PC-3 (cell line): ENCODE measurements around the gene ANKRD10. TPM values are rescaled to one million over a fixed set of nuclear protein-coding genes. Genes with fewer than 3 reads are reported as not detected.

Experiments used
- ATAC-seq: fragments of 200-7000 bp; cut with Tn5 transposase; 2 replicates; pipeline ENCODE4 v1.9.1; 2020; ENCODE audit warnings: mild to moderate bottlenecking, moderate library complexity
- BruUV-seq: library from RNA; stranded (reverse); fragments of 400-500 nt; replicated peaks from 2 replicates; lab custom pipeline; 2021; lab: Mats Ljungman, UMichigan
- CTCF ChIA-PET: fragments of 300-600 bp; sonication (Branson Sonifier 250); formaldehyde crosslinking; loops from one replicate; lab custom pipeline; 2022; ENCODE audit warnings: antibody characterized with exemption; lab: Charles Lee
- POLR2A ChIA-PET: fragments of 300-600 bp; sonication (Branson Sonifier 250); formaldehyde crosslinking; loops from one replicate; lab custom pipeline; 2022; ENCODE audit warnings: antibody characterized with exemption; ENCODE audit not compliant: unreplicated experiment; lab: Charles Lee
- DNase-seq: peaks from one replicate; pipeline ENCODE4 v3.0.0-alpha.2; 2015
- H2AFZ ChIP-seq: fragments of 300-600 bp; sonication (generic); 2 replicates; pipeline ENCODE4 v1.6.0; 2016; ENCODE audit warnings: antibody characterized with exemption, low read length
- H3F3A ChIP-seq: fragments of 300-600 bp; sonication (generic); one replicate; pipeline ENCODE4 v1.6.0; 2017; ENCODE audit warnings: antibody characterized with exemption, low read length, control low read depth, mild to moderate bottlenecking; ENCODE audit not compliant: unreplicated experiment
- H3K27ac ChIP-seq: fragments of 300-600 bp; sonication (generic); 2 replicates; pipeline ENCODE4 v1.5.1; 2016; ENCODE audit warnings: mild to moderate bottlenecking, low read length
- H3K27me3 ChIP-seq: fragments of 300-600 bp; sonication (generic); 2 replicates; pipeline ENCODE4 v1.6.1; 2016; ENCODE audit warnings: low read length, mixed read lengths
- H3K36me3 ChIP-seq: fragments of 300-600 bp; sonication (generic); 2 replicates; pipeline ENCODE4 v1.6.1; 2016; ENCODE audit warnings: low read depth, mixed run types, low read length, mixed read lengths
- H3K4me1 ChIP-seq: fragments of 300-600 bp; sonication (generic); 2 replicates; pipeline ENCODE4 v1.5.1; 2016; ENCODE audit warnings: low read length; ENCODE audit not compliant: insufficient read depth
- H3K4me2 ChIP-seq: fragments of 300-600 bp; sonication (generic); 2 replicates; pipeline ENCODE4 v1.6.0; 2016; ENCODE audit warnings: low read length
- H3K4me3 ChIP-seq: fragments of 300-600 bp; sonication (generic); 2 replicates; pipeline ENCODE4 v1.5.1; 2016; ENCODE audit warnings: mild to moderate bottlenecking, low read length, mixed read lengths
- H3K79me2 ChIP-seq: fragments of 300-600 bp; sonication (generic); 2 replicates; pipeline ENCODE4 v1.6.1; 2017; ENCODE audit warnings: low read length, mixed read lengths
- H3K9ac ChIP-seq: fragments of 300-600 bp; sonication (generic); 2 replicates; pipeline ENCODE4 v1.6.0; 2016; ENCODE audit warnings: mild to moderate bottlenecking, low read length
- H3K9me2 ChIP-seq: fragments of 300-600 bp; sonication (generic); replicated peaks from 2 replicates; pipeline ENCODE4 v1.6.1; 2016; ENCODE audit warnings: mixed run types, low read length, mixed read lengths
- H3K9me3 ChIP-seq: fragments of 300-600 bp; sonication (generic); 2 replicates; pipeline ENCODE4 v1.6.1; 2016; ENCODE audit warnings: low read length, mixed read lengths
- H4K20me1 ChIP-seq: fragments of 300-600 bp; sonication (generic); 2 replicates; pipeline ENCODE4 v1.6.1; 2016; ENCODE audit warnings: low read length, mixed read lengths
- CTCF ChIP-seq: fragments of 300-600 bp; sonication (generic); conservative IDR thresholded peaks from 2 replicates; pipeline ENCODE4 v1.5.1; 2017; ENCODE audit warnings: antibody characterized with exemption, low read depth, mild to moderate bottlenecking, low read length
- EZH2 ChIP-seq: fragments of 300-600 bp; sonication (generic); IDR thresholded peaks from one replicate; pipeline ENCODE4 v1.6.1; 2017; ENCODE audit warnings: antibody characterized with exemption, mild to moderate bottlenecking, low read length; ENCODE audit not compliant: unreplicated experiment
- EZH2phosphoT487 ChIP-seq: fragments of 300-600 bp; sonication (generic); IDR thresholded peaks from 2 replicates; pipeline ENCODE4 v1.6.1; 2018; ENCODE audit warnings: mild to moderate bottlenecking, antibody characterized with exemption, low read length, borderline replicate concordance
- intact Hi-C: fragments of 100-400 bp; cut with micrococcal nuclease; formaldehyde crosslinking; loops from 2 replicates; pipeline ENCODE4 v1.9.0; 2023
- total RNA-seq: library from RNA; depleted of rRNA; stranded (reverse); fragments of >200 nt; gene quantifications from 2 replicates; pipeline ENCODE4 v1.2.3, GENCODE V29; 2014

ANKRD10 gene
- total RNA-seq, 1 experiment from 2014 or later: 60.2 TPM

GRCh38 chr13:110830800-110831371 lies 84.0 kb downstream of the ANKRD10 start:
- no peaks in the 10 kb centered on the region for H3K9me2 ChIP-seq
- H3K4me3 ChIP-seq: no peak overlapping the region
- ChIA-PET POLR2A (no interaction called here), CTCF (no interaction called here)
- DNase-seq: no peak
- H3K79me2 ChIP-seq: no peaks in the 10 kb centered on the region
- TF ChIP-seq CTCF (no peak), EZH2 (no peak), EZH2phosphoT487 (no peak)
- no peaks in the 10 kb centered on the region for H4K20me1 ChIP-seq
- H3K9me3 ChIP-seq: no peaks in the 10 kb centered on the region
- ATAC-seq: no peak
- H3K27me3 ChIP-seq: no peaks in the 10 kb centered on the region
- BruUV-seq: no TSS peak
- no peaks in the 10 kb centered on the region for H3F3A ChIP-seq
- no peak overlapping the region for H3K9ac ChIP-seq
- H3K36me3 ChIP-seq: no peaks in the 10 kb centered on the region
- no peak overlapping the region for H3K4me2 ChIP-seq
- H3K27ac ChIP-seq: no peak overlapping the region
- no peaks in the 10 kb centered on the region for H3K4me1 ChIP-seq
- no peak overlapping the region for H2AFZ ChIP-seq
- intact Hi-C loops: no loop called here

DNA sequence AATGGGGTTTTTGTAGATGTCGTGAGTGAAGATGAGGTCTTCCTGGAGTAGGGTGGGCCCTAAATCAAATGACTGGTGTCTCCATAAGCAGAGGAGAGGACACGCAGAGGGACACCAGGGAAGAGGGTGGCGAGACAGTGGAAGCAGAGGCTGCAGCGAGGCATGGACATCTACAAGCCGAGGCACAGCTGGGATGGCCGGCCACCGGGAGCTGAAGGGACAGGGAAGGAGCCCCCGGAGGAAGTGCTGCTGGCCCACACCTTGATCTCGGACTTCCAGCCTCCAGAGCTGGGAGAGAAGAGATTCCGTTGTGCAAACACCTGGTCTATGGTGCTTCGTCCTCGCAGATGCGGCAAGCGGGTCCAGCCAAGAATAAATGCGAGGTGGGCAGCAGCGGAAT lies 84.5 kb downstream of the ANKRD10 start:
- Histone ChIP-seq H3K4me1 (no peaks in the 10 kb centered on the region), H3F3A (no peaks in the 10 kb centered on the region), H3K4me3 (no peak overlapping the region), H3K9me2 (no peaks in the 10 kb centered on the region), H3K9me3 (no peaks in the 10 kb centered on the region), H3K4me2 (no peak overlapping the region), H3K27ac (no peak overlapping the region), H3K36me3 (no peaks in the 10 kb centered on the region), H2AFZ (no peak overlapping the region), H4K20me1 (no peaks in the 10 kb centered on the region), H3K79me2 (no peaks in the 10 kb centered on the region), H3K9ac (no peak overlapping the region), H3K27me3 (no peaks in the 10 kb centered on the region)
- ATAC-seq: no peak
- no peak for DNase-seq
- BruUV-seq: no TSS peak
- intact Hi-C loops: no loop called here
- no peak for TF ChIP-seq EZH2phosphoT487
- TF ChIP-seq CTCF: no peak
- TF ChIP-seq EZH2: no peak
- ChIA-PET CTCF (no interaction called here), POLR2A (no interaction called here)

GRCh38 chr13:110829486-110829885 lies 85.4 kb downstream of the ANKRD10 start:
- DNase-seq (no peak), ATAC-seq (no peak)
- H3K27me3 ChIP-seq: no peaks in the 10 kb centered on the region
- POLR2A ChIA-PET: no interaction called here
- H3K9ac ChIP-seq: no peak overlapping the region
- no TSS peak for BruUV-seq
- intact Hi-C loops: no loop called here
- H3K4me2 ChIP-seq: no peak overlapping the region
- H3K79me2 ChIP-seq: no peaks in the 10 kb centered on the region
- H3K9me2 ChIP-seq: no peaks in the 10 kb centered on the region
- no peak overlapping the region for H3K4me3 ChIP-seq
- H3K4me1 ChIP-seq: no peaks in the 10 kb centered on the region
- CTCF ChIA-PET: no interaction called here
- no peak overlapping the region for H2AFZ ChIP-seq
- H3K36me3 ChIP-seq: no peaks in the 10 kb centered on the region
- no peak for TF ChIP-seq EZH2phosphoT487
- no peak for TF ChIP-seq CTCF
- no peak for TF ChIP-seq EZH2
- no peaks in the 10 kb centered on the region for H3F3A ChIP-seq
- H4K20me1 ChIP-seq: no peaks in the 10 kb centered on the region
- no peaks in the 10 kb centered on the region for H3K9me3 ChIP-seq
- H3K27ac ChIP-seq: no peak overlapping the region
